GM12872 (cell line): Measurements from ENCODE around the gene SLC8A2.

ENCODE experiments used
- TF ChIP-seq, protein P1 (sequence below): IDR thresholded peaks from 3 replicates; pipeline ENCODE4 v1.5.1; 2011; ENCODE audit warnings: low read depth, mild to moderate bottlenecking, low read length, moderate library complexity; ENCODE audit not compliant: insufficient read depth

The SLC8A2 gene

GRCh38 chr19:47417107-47417745, 54.5 kb downstream of the SLC8A2 start:
- TF ChIP-seq, protein P1, sequence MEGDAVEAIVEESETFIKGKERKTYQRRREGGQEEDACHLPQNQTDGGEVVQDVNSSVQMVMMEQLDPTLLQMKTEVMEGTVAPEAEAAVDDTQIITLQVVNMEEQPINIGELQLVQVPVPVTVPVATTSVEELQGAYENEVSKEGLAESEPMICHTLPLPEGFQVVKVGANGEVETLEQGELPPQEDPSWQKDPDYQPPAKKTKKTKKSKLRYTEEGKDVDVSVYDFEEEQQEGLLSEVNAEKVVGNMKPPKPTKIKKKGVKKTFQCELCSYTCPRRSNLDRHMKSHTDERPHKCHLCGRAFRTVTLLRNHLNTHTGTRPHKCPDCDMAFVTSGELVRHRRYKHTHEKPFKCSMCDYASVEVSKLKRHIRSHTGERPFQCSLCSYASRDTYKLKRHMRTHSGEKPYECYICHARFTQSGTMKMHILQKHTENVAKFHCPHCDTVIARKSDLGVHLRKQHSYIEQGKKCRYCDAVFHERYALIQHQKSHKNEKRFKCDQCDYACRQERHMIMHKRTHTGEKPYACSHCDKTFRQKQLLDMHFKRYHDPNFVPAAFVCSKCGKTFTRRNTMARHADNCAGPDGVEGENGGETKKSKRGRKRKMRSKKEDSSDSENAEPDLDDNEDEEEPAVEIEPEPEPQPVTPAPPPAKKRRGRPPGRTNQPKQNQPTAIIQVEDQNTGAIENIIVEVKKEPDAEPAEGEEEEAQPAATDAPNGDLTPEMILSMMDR = no peak

DNA sequence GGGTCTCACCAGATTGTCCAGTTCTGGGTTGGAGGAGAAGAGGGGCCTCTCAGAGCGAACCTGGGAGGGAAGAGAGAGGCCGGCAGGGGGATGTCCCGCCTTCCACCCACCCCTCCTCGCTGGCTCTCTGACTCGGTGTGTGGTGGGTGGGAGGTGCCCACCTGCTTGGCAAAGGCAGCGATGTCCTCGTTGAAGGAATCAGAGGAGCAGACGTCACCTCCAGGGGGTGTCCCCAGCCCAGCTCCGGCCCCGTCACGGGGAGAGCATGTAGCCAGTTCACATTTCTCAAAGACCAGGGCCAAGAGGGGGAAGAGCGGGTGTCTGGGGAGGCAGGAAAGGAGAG, 55.1 kb downstream of the SLC8A2 start:
- TF ChIP-seq, protein P1 = no peak

GRCh38 chr19:47415953-47416642, 55.6 kb downstream of the SLC8A2 start:
- TF ChIP-seq, protein P1 = no peak

- TF ChIP-seq, protein P1 = peak; percentile 41; the same call in 2 of the 3 replicates
These were observed 57.2 kb downstream of the SLC8A2 start for GRCh38 chr19:47414469-47414868.

- TF ChIP-seq, protein P1 = no peak
These were observed 57.8 kb downstream of the SLC8A2 start for GRCh38 chr19:47413941-47414340.

DNA sequence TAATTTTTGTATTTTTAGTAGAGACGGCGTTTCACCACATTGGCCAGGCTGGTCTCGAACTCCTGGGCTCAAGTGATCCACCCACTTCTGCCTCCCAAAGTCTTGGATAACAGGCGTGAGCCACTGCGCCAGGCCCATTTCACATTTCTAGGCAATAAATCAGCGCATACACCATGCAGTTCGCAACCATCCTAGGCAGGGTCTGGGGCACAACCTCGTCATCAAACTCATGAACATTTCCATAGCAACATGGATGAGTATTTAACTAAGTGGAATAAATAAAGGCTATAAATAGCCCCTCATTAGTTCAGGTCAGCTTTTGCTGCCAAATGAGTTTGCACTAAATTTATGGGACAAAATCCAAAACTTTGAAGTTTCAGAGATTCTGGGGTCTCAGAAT, 60.6 kb downstream of the SLC8A2 start:
- TF ChIP-seq, protein P1 = no peak

GRCh38 chr19:47408156-47408938, 63.3 kb downstream of the SLC8A2 start:
- TF ChIP-seq, protein P1 = no peak
